Osteocyte (in vitro differentiated cells): ENCODE measurements around the gene KCNF1. TPM values are rescaled to one million over a fixed set of nuclear protein-coding genes. Genes with fewer than 3 reads are reported as not detected.

ENCODE experiments used
- DNase-seq: peaks from one replicate; pipeline ENCODE4 v3.0.0; 2021; ENCODE audit warnings: mixed read lengths; ENCODE audit not compliant: unreplicated experiment; ENCODE audit errors: extremely low spot score
- H3K27ac Mint-ChIP-seq: one replicate; pipeline ENCODE4 v1.8.0; 2021; ENCODE audit warnings: mild to moderate bottlenecking, mixed read lengths; ENCODE audit not compliant: unreplicated experiment
- H3K27me3 Mint-ChIP-seq: one replicate; pipeline ENCODE4 v1.8.0; 2021; ENCODE audit warnings: mixed read lengths; ENCODE audit not compliant: unreplicated experiment
- H3K36me3 Mint-ChIP-seq: one replicate; pipeline ENCODE4 v1.8.0; 2021; ENCODE audit warnings: mixed read lengths; ENCODE audit not compliant: unreplicated experiment
- H3K4me1 Mint-ChIP-seq: one replicate; pipeline ENCODE4 v1.8.0; 2021; ENCODE audit warnings: mixed read lengths; ENCODE audit not compliant: unreplicated experiment
- H3K4me3 Mint-ChIP-seq: one replicate; pipeline ENCODE4 v1.8.0; 2021; ENCODE audit warnings: mild to moderate bottlenecking, moderate library complexity, mixed read lengths; ENCODE audit not compliant: unreplicated experiment
- H3K9me3 Mint-ChIP-seq: one replicate; pipeline ENCODE4 v1.8.0; 2021; ENCODE audit warnings: mixed read lengths; ENCODE audit not compliant: unreplicated experiment
- total RNA-seq: library from RNA; stranded (reverse); gene quantifications from 2 replicates; pipeline ENCODE4 v1.2.1, GENCODE V29; 2021
- TF ChIP-seq, protein P1 (sequence below): fragments of 200-600 bp; sonication (generic); IDR thresholded peaks from 2 replicates; pipeline ENCODE4 v1.5.0; 2021; ENCODE audit warnings: antibody characterized with exemption, mild to moderate bottlenecking, moderate library complexity

Gene KCNF1
- total RNA-seq, 1 donor from 2014 or later: not detected

DNA sequence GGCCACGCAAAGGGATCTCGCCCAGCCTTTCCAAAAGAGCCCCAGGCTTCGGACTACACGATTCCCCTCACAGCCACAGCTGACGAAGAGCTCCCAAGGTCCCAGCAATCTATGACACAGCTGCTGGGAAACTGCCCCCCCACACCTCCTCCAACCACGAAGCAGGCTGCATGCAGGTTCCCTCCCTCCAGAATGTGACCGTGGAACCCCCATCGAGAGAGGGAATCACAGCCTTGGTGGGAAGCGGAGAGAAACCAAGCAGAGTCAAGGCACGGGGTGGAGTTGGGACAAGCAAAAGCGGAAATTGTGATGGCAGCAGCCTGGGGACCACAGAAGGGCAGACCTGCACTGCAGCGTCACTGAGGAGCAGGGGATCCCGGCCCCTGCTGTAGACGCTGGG lies 50.3 kb downstream of the KCNF1 start:
- H3K4me3 Mint-ChIP-seq: no peak overlapping the region
- TF ChIP-seq, protein P1, sequence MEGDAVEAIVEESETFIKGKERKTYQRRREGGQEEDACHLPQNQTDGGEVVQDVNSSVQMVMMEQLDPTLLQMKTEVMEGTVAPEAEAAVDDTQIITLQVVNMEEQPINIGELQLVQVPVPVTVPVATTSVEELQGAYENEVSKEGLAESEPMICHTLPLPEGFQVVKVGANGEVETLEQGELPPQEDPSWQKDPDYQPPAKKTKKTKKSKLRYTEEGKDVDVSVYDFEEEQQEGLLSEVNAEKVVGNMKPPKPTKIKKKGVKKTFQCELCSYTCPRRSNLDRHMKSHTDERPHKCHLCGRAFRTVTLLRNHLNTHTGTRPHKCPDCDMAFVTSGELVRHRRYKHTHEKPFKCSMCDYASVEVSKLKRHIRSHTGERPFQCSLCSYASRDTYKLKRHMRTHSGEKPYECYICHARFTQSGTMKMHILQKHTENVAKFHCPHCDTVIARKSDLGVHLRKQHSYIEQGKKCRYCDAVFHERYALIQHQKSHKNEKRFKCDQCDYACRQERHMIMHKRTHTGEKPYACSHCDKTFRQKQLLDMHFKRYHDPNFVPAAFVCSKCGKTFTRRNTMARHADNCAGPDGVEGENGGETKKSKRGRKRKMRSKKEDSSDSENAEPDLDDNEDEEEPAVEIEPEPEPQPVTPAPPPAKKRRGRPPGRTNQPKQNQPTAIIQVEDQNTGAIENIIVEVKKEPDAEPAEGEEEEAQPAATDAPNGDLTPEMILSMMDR: no peak
- H3K4me1 Mint-ChIP-seq: peaks cover 10% of the 10 kb centered on the region
- peaks cover 18% of the 10 kb centered on the region for H3K27me3 Mint-ChIP-seq
- no peak overlapping the region for H3K27ac Mint-ChIP-seq
- no peak for DNase-seq
- peaks cover 3% of the 10 kb centered on the region for H3K9me3 Mint-ChIP-seq
- no peaks in the 10 kb centered on the region for H3K36me3 Mint-ChIP-seq

DNA sequence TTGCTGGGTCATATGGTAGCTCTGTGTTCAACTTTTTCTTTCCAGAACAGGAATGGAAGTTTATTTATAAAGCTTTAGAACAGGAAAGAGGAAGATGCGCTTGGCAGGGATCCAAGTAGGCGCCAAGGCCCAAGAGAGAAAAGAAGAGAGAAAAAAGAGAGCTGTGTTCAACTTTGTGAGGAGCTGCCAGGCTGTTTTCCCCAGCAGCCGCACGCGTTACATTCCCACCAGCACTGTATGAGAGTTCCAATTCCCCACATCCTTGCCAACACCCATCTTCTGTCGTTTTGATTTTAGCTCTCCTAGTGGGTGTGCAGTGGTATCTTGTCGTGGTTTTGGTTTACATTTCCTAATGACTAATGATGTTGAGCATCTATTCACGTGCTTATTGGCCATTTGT lies 51.4 kb downstream of the KCNF1 start:
- Mint-ChIP-seq H3K27ac (no peak overlapping the region), H3K9me3 (peaks cover 3% of the 10 kb centered on the region), H3K4me1 (peaks cover 10% of the 10 kb centered on the region), H3K27me3 (peaks cover 15% of the 10 kb centered on the region), H3K36me3 (no peaks in the 10 kb centered on the region), H3K4me3 (no peak overlapping the region)
- TF ChIP-seq, protein P1: no peak
- DNase-seq: no peak

Other genes starting within 250 kb of the KCNF1 start
- gene NOL10, start 222.0 kb upstream of the KCNF1 start, total RNA-seq: 25.3 and 26.1 TPM in 2 replicates
- gene ATP6V1C2, start 190.3 kb upstream of the KCNF1 start, total RNA-seq: not detected in 2 replicates
- gene PDIA6, start 99.1 kb upstream of the KCNF1 start, total RNA-seq: 205 and 219 TPM in 2 replicates
- gene SLC66A3, start 243.5 kb downstream of the KCNF1 start, total RNA-seq: 23.3 and 29.9 TPM in 2 replicates